ENCODE measurements around the gene CIB4.

The CIB4 gene

DNA sequence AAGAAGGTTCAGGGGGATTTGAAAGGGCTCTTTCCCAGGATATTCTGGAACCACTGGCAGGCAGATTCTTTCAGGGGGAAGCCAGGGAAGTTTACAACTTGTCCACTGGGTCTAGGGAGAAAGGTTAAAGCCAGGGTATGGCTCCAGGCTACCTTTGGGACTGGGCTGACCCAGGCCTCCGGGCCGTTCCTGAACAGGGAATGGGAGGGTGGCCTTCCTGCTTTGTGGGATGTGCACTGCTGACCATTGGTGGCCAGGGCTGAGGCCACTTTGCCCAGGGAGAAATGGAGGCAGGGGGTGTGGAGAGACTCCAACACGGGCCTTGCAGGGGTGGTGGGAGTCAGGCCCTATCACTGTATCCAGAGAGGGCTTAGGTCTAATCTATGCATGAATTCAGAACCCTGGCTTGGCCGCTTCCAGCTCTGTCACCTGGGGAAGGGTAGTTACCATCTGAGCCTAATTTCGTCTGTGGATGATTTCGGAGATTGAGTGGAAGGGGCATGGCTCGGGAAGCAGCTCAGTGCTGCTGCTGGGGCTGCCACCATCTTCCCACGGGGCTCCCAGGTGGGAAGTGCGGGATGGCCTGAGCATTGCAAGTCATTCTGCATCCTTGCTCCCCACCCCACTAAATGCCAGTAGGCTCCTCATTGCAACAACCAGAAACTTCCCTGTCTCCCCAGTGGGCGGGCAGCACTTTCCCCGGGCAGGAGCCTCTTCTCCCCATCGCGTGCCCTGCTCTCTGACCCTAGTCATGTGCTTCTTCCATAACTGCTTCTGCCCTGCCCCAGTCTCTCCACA lies 106.1 kb downstream of the CIB4 start:
- FAIRE-seq (no peak), DNase-seq (ENCODE audit: insufficient read length, low spot score) (no peak)

DNA sequence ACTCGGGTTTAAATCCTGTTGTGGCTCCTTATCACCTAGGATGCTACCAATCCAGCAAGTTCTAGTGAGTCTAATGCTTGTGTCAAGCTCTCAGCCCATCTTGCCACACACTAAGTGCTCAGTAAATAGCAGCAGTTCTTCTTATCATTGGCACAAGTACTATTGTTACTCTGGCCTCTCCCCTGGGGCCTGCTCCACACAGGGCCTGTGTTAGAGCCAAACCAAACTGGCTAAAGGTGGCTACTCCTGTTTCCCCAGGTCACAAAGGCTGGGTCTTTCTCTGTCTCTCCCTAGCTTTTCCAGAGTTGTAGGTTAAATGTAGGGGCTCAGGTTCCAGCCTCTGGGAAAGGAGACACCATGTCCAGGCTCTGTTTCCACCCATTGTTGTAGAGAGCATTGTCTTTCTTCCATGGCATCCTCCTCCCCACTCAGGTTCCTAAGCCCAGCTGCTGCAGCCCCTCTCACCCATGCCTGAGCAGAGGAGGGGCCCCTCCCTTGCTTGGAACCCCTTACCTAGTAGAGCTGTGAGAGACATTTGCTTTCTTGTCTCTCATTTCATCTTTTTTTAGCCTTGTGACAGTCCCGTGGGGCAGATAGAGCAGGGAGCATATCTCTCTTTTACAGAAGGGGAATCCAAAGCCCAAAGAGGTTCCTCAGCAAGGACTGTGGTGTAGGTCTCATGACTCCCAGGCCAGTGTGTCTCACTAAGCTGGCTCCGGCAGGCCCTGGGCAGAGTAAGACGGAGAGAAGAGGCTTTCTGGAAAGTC lies 106.9 kb downstream of the CIB4 start:
- no peak for DNase-seq (ENCODE audit: insufficient read length, low spot score)
- FAIRE-seq = no peak

DNA sequence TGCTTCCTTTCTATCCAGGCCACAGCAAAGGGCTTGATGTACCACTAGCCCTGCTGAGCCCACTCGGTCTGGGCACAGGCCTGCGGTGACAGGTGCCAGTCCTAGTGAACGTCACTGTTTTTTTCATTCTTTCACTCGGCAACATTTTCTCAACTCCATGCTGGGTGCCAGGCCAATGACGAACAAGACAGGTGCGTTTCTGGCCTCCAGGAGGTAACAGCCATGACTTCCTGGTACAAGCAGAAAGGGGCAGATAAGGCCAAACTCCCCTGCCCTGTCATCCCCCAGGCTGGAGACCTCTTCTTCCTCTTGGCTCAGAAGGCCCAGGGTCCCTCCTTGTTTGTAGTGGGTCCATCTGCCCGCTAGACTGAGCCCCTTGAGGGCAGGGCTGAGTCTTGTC lies 107.5 kb downstream of the CIB4 start:
- FAIRE-seq = no peak
- DNase-seq (ENCODE audit: insufficient read length, low spot score) = no peak

DNA sequence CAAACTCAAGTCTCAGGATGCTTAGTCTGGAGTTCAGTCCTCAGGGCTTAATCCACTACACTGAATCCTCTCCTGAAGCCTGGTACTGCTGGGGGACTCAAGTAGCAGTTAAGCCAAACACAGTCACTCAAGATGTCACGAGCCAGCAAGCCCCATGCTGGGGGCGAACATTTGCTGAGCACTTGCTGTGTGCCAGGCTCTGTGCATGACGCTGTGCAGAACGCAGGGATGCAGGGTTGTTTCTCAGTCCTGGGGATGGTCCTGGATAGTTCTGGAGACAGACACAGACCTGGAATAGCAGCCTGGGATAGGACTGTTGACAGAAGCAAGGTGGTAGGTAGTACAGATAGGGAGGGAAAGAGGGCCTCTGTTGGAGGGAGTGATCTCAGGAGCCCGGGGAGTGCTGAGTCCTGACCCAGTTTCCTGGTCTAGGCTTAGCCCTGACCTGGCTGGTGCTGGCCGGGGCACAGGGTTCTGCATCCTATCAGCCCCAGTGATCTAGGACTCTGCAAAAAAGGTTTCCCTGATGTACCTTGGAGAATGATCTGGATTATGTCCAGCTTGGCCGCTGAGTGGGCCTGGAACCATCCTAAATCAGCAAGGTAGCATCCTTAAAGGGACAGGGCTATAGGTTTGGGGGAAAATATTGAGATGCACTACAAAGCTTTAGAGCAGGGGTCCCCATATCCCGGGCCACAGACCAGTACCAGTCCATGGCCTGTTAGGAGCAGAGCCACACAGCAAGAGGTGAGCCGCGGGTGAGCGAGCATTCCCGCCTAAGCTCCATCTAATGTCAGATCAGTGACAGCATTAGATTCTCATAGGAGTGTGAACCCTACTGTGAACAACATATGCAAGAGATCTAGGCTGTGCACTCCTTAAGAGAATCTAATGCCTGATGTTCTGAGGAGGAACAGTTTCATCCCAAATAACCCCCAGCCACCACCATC lies 108.6 kb downstream of the CIB4 start:
- DNase-seq (ENCODE audit: insufficient read length, low spot score) (no peak), FAIRE-seq (no peak)
